HepG2 (cell line): Measurements from ENCODE around the gene LNX2. TPM values are rescaled to one million over a fixed set of nuclear protein-coding genes. Genes with fewer than 3 reads are reported as not detected.

Experiments
- ATAC-seq: fragments of 200-7000 bp; cut with Tn5 transposase; 3 replicates; pipeline ENCODE4 v1.9.1; 2020; ENCODE audit warnings: mild to moderate bottlenecking, moderate library complexity
- BruUV-seq: library from RNA; stranded (reverse); fragments of 400-500 nt; replicated peaks from 2 replicates; lab custom pipeline; 2021; lab: Mats Ljungman, UMichigan
- CTCF ChIA-PET: fragments of 300-600 bp; formaldehyde crosslinking; extraction: SDS; loops from one replicate; lab custom pipeline; 2021; ENCODE audit warnings: low total read pairs, inconsistent platforms, low intra/inter-chr PET ratio; lab: Yijun Ruan, JAX
- POLR2A ChIA-PET: fragments of 350-600 bp; sonication (Branson Sonifier 250); formaldehyde crosslinking; loops from one replicate; lab custom pipeline; 2020; ENCODE audit warnings: antibody characterized with exemption, inconsistent platforms; lab: Yijun Ruan, JAX
- DNase-seq: peaks from one replicate; pipeline ENCODE4 v3.0.0-alpha.2; 2015; ENCODE audit warnings: low spot score
- FAIRE-seq: peaks from 3 replicates; lab custom pipeline; 2011; peaks lifted over from hg19 to GRCh38; lab: Jason Lieb, UNC
- H2AFZ ChIP-seq: one replicate; pipeline ENCODE4 v1.6.1; 2011; ENCODE audit warnings: low read length, inconsistent platforms
- H3K27ac ChIP-seq: fragments of 300-600 bp; 3 replicates; pipeline ENCODE4 v1.8.0; 2011; ENCODE audit warnings: mixed run types, mild to moderate bottlenecking, mixed read lengths, low read length, inconsistent platforms; ENCODE audit not compliant: insufficient read depth; ENCODE audit errors: extremely low read length
- H3K27me3 ChIP-seq, 2 experiments: fragments of 200-600 bp in 1 of 2; 2 replicates in 1 of 2; 3 replicates in 1 of 2; pipeline versions ENCODE4 v1.6.0 to v1.8.0; 2011; ENCODE audit warnings: low read length in 2 of 2, mild to moderate bottlenecking in 2 of 2, moderate library complexity in 2 of 2, inconsistent platforms in 1 of 2; ENCODE audit not compliant: insufficient read depth in 2 of 2, control insufficient read depth in 1 of 2
- H3K36me3 ChIP-seq, 2 experiments: fragments of 200-600 bp in 1 of 2; replicated peaks in 1 of 2; 2 replicates in 1 of 2; 3 replicates in 1 of 2; pipeline versions ENCODE4 v1.5.1 to v1.8.0; 2011; ENCODE audit warnings: low read length in 2 of 2, inconsistent platforms in 1 of 2; ENCODE audit not compliant: insufficient read depth in 2 of 2, control insufficient read depth in 1 of 2
- H3K4me1 ChIP-seq: 2 replicates; pipeline ENCODE4 v1.5.1; 2012; ENCODE audit warnings: low read length, inconsistent platforms; ENCODE audit not compliant: insufficient read depth
- H3K4me2 ChIP-seq: 2 replicates; pipeline ENCODE4 v1.6.0; 2011; ENCODE audit warnings: low read depth, low read length, inconsistent platforms
- H3K4me3 ChIP-seq, 3 experiments: fragments of 200-600 bp in 1 of 3; sonication (generic), shearing (Covaris generic) in 1 of 3; replicated peaks in 1 of 3; 2 replicates each; pipeline ENCODE4 v1.5.1; 2011 to 2016; ENCODE audit warnings: low read length in 3 of 3, inconsistent platforms in 2 of 3, low read depth in 2 of 3, mild to moderate bottlenecking in 2 of 3, control low read depth in 1 of 3, mixed read lengths in 1 of 3; ENCODE audit not compliant: insufficient read depth in 1 of 3
- H3K79me2 ChIP-seq: one replicate; pipeline ENCODE4 v1.6.1; 2011; ENCODE audit warnings: low read length, inconsistent platforms; ENCODE audit not compliant: insufficient read depth
- H3K9ac ChIP-seq: 2 replicates; pipeline ENCODE4 v1.6.0; 2011; ENCODE audit warnings: mild to moderate bottlenecking, low read depth, low read length, inconsistent platforms; ENCODE audit not compliant: insufficient read depth
- H3K9me3 ChIP-seq: 2 replicates; pipeline ENCODE4 v1.5.1; 2012; ENCODE audit warnings: mild to moderate bottlenecking, low read length
- H4K20me1 ChIP-seq: 2 replicates; pipeline ENCODE4 v1.6.0; 2011; ENCODE audit warnings: inconsistent platforms, mild to moderate bottlenecking, low read length, moderate library complexity; ENCODE audit not compliant: insufficient read depth
- HNF4A ChIP-seq: sonication (generic); formaldehyde crosslinking; IDR thresholded peaks from 2 replicates; pipeline ENCODE4 v1.4.0; 2020; ENCODE audit warnings: missing genetic modification reagents
- MEIS2 ChIP-seq: sonication (generic); formaldehyde crosslinking; IDR thresholded peaks from 2 replicates; pipeline ENCODE4 v1.9.0; 2021; ENCODE audit warnings: mild to moderate bottlenecking, missing genetic modification reagents
- SNAPC4 ChIP-seq: sonication (generic); formaldehyde crosslinking; IDR thresholded peaks from 2 replicates; pipeline ENCODE4 v1.4.0; 2020; ENCODE audit warnings: mild to moderate bottlenecking, missing genetic modification reagents
- ZNF12 ChIP-seq: sonication (generic); formaldehyde crosslinking; IDR thresholded peaks from 2 replicates; pipeline ENCODE4 v1.5.0; 2020; ENCODE audit warnings: missing genetic modification reagents
- ZNF205 ChIP-seq: IDR thresholded peaks from 2 replicates; pipeline ENCODE4 v1.6.1; 2018; ENCODE audit warnings: missing biosample characterization, missing genetic modification reagents
- ZNF577 ChIP-seq: sonication (generic); formaldehyde crosslinking; IDR thresholded peaks from 2 replicates; pipeline ENCODE4 v1.4.0; 2020; ENCODE audit warnings: mild to moderate bottlenecking, low read depth, missing genetic modification reagents, borderline replicate concordance
- WGBS: methylation state at CpG from one replicate; pipeline ENCODE4 v1.1.6; 2017; ENCODE audit warnings: low lambda C conversion rate; 5-methylcytosine and 5-hydroxymethylcytosine counted together
- in situ Hi-C: cut with HindIII; loops from 2 replicates; pipeline ENCODE4 v1.10.0; 2017; ENCODE audit warnings: low pct_unique_long_range_greater_than_20kb; ENCODE audit not compliant: extremely low pct_ligation_motif_present
- intact Hi-C: fragments of 100-400 bp; cut with micrococcal nuclease; formaldehyde crosslinking; loops from one replicate; pipeline ENCODE4 v1.10.0; 2022; ENCODE audit not compliant: unreplicated experiment
- polyA plus RNA-seq, 8 experiments: library from polyadenylated mRNA; depleted of rRNA in 3 of 8; stranded (reverse) in 7 of 8; unstranded in 1 of 8; fragments of >200 nt; fragmentation: Illumina TruSeq in 4 of 8; extraction: Trizol in 4 of 8; gene quantifications; 2 replicates each; pipeline versions ENCODE4 v1.2.1 to v1.2.3, GENCODE V29; 2011 to 2016; ENCODE audit warnings: low read depth in 4 of 8, missing spikeins in 1 of 8, mixed read lengths in 1 of 8; ENCODE audit not compliant: insufficient read depth in 1 of 8
- total RNA-seq, 5 experiments: library from RNA; depleted of rRNA; stranded (reverse); fragments of >200 nt; fragmentation: Illumina TruSeq; extraction: Trizol; gene quantifications; 2 replicates each; pipeline ENCODE4 v1.2.3, GENCODE V29; 2016; ENCODE audit warnings: low read depth in 1 of 5

Gene LNX2
- total and polyA plus RNA-seq, 2 of the 13 experiments (the other 11 are each of a cell fraction or from before 2014, with no cell fraction given): 9.2 to 9.7 TPM

- TF ChIP-seq HNF4A (CRISPR knock-in tag): peak; percentile 59
- no peak for TF ChIP-seq MEIS2 (CRISPR knock-in tag)
- TF ChIP-seq SNAPC4 (CRISPR knock-in tag): no peak
- no peak for TF ChIP-seq ZNF12 (CRISPR knock-in tag)
Measured at GRCh38 chr13:27619093-27619727, 1.1 kb downstream of the LNX2 start (continued).

DNA sequence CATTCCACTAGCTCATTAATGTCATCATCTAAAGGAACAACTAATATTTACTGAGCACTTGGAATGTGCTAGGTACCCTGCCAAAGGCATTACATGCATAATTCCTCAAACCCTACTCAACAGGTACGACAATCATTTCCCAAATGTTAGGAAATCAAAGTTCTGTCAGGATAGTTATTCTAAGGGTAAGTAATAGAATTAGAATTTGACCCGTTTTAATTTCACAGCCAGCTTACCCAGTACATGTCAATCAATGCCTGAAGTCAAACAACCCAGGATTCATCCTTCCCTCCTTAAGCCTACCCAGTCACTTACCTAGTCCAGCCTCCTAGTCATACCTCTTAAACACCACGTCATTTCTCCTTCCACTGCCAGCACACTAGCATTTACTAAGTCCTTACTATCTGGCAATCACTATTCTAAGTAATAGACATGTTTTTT is 2.4 kb downstream of the LNX2 start:
- peaks cover 14% of the 10 kb centered on the region for H3K9me3 ChIP-seq
- H3K9ac ChIP-seq: 0 out of 2 replicates have a peak overlapping the region, but pooled peaks have one; percentile 81
- in situ Hi-C loops: no loop called here
- peaks cover 81% of the 10 kb centered on the region for H3K79me2 ChIP-seq
- intact Hi-C loops: loop anchor here (5.0 kb wide), 1 partner anchor 86 kb away; no protein-coding TSS in a partner anchor
- ATAC-seq: no peak
- H3K4me3 ChIP-seq: peak overlapping the region; percentile 17 to 86 (median 79); a peak in 4 of 6 replicates
- H3K36me3 ChIP-seq: peaks cover 0 to 2% of the 10 kb centered on the region in 2 experiments; a peak in 2 of 5 replicates
- no peak overlapping the region for H3K27ac ChIP-seq
- peaks cover 53% of the 10 kb centered on the region for H3K4me1 ChIP-seq
- ChIA-PET CTCF (no interaction called here), POLR2A (interaction anchor here (1.5 kb wide), 1 partner anchor 26 kb away, joined by 3 read pairs; no protein-coding TSS in a partner anchor)
- no TSS peak for BruUV-seq
- H4K20me1 ChIP-seq: peaks cover 21% of the 10 kb centered on the region
- no peak for TF ChIP-seq ZNF577 (CRISPR knock-in tag)
- 0 out of 2 replicates have a peak, but pooled peaks have one; percentile 64 for TF ChIP-seq ZNF205
- no peaks in the 10 kb centered on the region; a peak in 1 of 5 replicates for H3K27me3 ChIP-seq
- 47% methylated on average over 3 of the region's 3 CpGs for WGBS
- no peak for DNase-seq
- no peak overlapping the region for H2AFZ ChIP-seq
- FAIRE-seq: no peak
- peak overlapping the region; percentile 79 for H3K4me2 ChIP-seq
